ENCODE results near the gene FAM98B. TPM values are rescaled to one million over a fixed set of nuclear protein-coding genes. Genes with fewer than 3 reads are reported as not detected.

FAM98B gene
- total and polyA plus RNA-seq, 10 of the 15 experiments (the other 5 are each of a cell fraction or from before 2014, with no cell fraction given): 1.3 to 36.7 (median 10.9) TPM

- no peak for TF ChIP-seq IRF5 (IDR thresholded peaks at IDR 0.05; ENCODE audit: borderline replicate concordance)
- peak; percentile 66 for TF ChIP-seq NR2F1 (conservative IDR thresholded peaks at IDR 0.05)
- peak; percentile 27 to 36; a peak in 2 of 4 replicates for TF ChIP-seq BHLHE40 (IDR thresholded peaks at IDR 0.05; ENCODE audit: borderline replicate concordance in 1 of 2, low read depth in 2 of 2, low read length in 1 of 2)
- TF ChIP-seq SIN3A (IDR thresholded peaks at IDR 0.05; ENCODE audit: low read depth, low read length): peak; percentile 73; the same call in 1 of the 2 replicates
- TF ChIP-seq ZNF592 (IDR thresholded peaks at IDR 0.05): peak; percentile 20; the same call in 1 of the 2 replicates
- no peak; the same call in 1 of the 2 replicates for TF ChIP-seq RFX5 (IDR thresholded peaks at IDR 0.05; ENCODE audit: low read depth, low read length)
- no peak for TF ChIP-seq SUPT20H (IDR thresholded peaks at IDR 0.05; ENCODE audit: borderline replicate concordance, control insufficient read depth, low read depth, low read length)
- TF ChIP-seq EED (IDR thresholded peaks at IDR 0.05; ENCODE audit: low read depth): peak; percentile 77
- peak; percentile 35 for TF ChIP-seq USF1 (IDR thresholded peaks at IDR 0.05; ENCODE audit: borderline replicate concordance, extremely low read length, insufficient read depth, low read depth, low read length)
Observed at GRCh38 chr15:38453971-38454695, at the start of gene FAM98B (continued).

Data from GM12878 (cell line).